OCI-LY1 (cell line): Measurements from ENCODE around the gene ST6GAL1.
"Not testable (repeated sequence)": the region's sequence is repeated elsewhere in the genome, so short reads cannot be mapped to it uniquely, and the experiment has no call there.

ENCODE experiments used
- H2AFZ ChIP-seq: fragments of 200-600 bp; sonication (generic), shearing (Covaris generic); 2 replicates; pipeline ENCODE4 v1.6.0; 2014; ENCODE audit warnings: antibody characterized with exemption, mild to moderate bottlenecking, low read length
- H3F3A ChIP-seq: fragments of 200-600 bp; sonication (generic), shearing (Covaris generic); 2 replicates; pipeline ENCODE4 v1.6.0; 2014; ENCODE audit warnings: mild to moderate bottlenecking, antibody characterized with exemption, low read length, moderate library complexity; ENCODE audit not compliant: insufficient read depth
- H3K27ac ChIP-seq: fragments of 200-600 bp; sonication (generic); 2 replicates; pipeline ENCODE4 v1.5.1; 2014; ENCODE audit warnings: low read length, mixed run types, mild to moderate bottlenecking, low read depth; ENCODE audit not compliant: poor library complexity, severe bottlenecking
- H3K27me3 ChIP-seq: fragments of 200-600 bp; sonication (generic); 2 replicates; pipeline ENCODE4 v1.6.0; 2014; ENCODE audit warnings: antibody characterized with exemption, mild to moderate bottlenecking, low read length, moderate library complexity; ENCODE audit not compliant: insufficient read depth
- H3K36me3 ChIP-seq: fragments of 200-600 bp; sonication (generic); 2 replicates; pipeline ENCODE4 v1.6.1; 2014; ENCODE audit warnings: mild to moderate bottlenecking, antibody characterized with exemption, low read length, moderate library complexity, mixed read lengths; ENCODE audit not compliant: insufficient read depth
- H3K4me1 ChIP-seq: fragments of 200-600 bp; sonication (generic); 2 replicates; pipeline ENCODE4 v1.5.1; 2014; ENCODE audit warnings: mild to moderate bottlenecking, low read length, moderate library complexity; ENCODE audit not compliant: insufficient read depth, severe bottlenecking
- H3K4me2 ChIP-seq: fragments of 200-600 bp; sonication (generic), shearing (Covaris generic); 2 replicates; pipeline ENCODE4 v1.6.1; 2014; ENCODE audit warnings: low read length
- H3K4me3 ChIP-seq: fragments of 200-600 bp; sonication (generic); 2 replicates; pipeline ENCODE4 v1.5.1; 2014; ENCODE audit warnings: low read length, low read depth, mild to moderate bottlenecking, mixed read lengths; ENCODE audit not compliant: poor library complexity, severe bottlenecking
- H3K79me2 ChIP-seq: fragments of 200-600 bp; shearing (Covaris generic); 2 replicates; pipeline ENCODE4 v1.6.1; 2016; ENCODE audit warnings: mixed run types, low read length, mixed read lengths; ENCODE audit not compliant: insufficient read depth
- H3K9ac ChIP-seq: fragments of 200-600 bp; sonication (generic), shearing (Covaris generic); 2 replicates; pipeline ENCODE4 v1.6.1; 2014; ENCODE audit warnings: mild to moderate bottlenecking, low read length, mixed read lengths
- H3K9me2 ChIP-seq: fragments of 200-600 bp; sonication (generic), shearing (Covaris generic); 2 replicates; pipeline ENCODE4 v1.6.1; 2014; ENCODE audit warnings: low read depth, mild to moderate bottlenecking, low read length, mixed read lengths
- H3K9me3 ChIP-seq: fragments of 200-600 bp; shearing (Covaris generic); 2 replicates; pipeline ENCODE4 v1.6.1; 2014; ENCODE audit warnings: low read length, mixed read lengths
- H4K20me1 ChIP-seq: fragments of 200-600 bp; sonication (generic), shearing (Covaris generic); 2 replicates; pipeline ENCODE4 v1.6.0; 2016; ENCODE audit warnings: mild to moderate bottlenecking, low read length; ENCODE audit not compliant: insufficient read depth
- EZH2 ChIP-seq: fragments of 200-600 bp; sonication (generic), shearing (Covaris generic); IDR thresholded peaks from 2 replicates; pipeline ENCODE4 v1.8.0; 2017; ENCODE audit warnings: borderline replicate concordance, mixed run types, mild to moderate bottlenecking, antibody characterized with exemption, low read length, moderate library complexity, mixed read lengths
- TF ChIP-seq, protein P1 (sequence below): fragments of 200-600 bp; sonication (generic), shearing (Covaris generic); IDR thresholded peaks from 2 replicates; pipeline ENCODE4 v1.5.1; 2017; ENCODE audit warnings: mild to moderate bottlenecking, antibody characterized with exemption, low read length, moderate library complexity, mixed read lengths

The ST6GAL1 gene

DNA sequence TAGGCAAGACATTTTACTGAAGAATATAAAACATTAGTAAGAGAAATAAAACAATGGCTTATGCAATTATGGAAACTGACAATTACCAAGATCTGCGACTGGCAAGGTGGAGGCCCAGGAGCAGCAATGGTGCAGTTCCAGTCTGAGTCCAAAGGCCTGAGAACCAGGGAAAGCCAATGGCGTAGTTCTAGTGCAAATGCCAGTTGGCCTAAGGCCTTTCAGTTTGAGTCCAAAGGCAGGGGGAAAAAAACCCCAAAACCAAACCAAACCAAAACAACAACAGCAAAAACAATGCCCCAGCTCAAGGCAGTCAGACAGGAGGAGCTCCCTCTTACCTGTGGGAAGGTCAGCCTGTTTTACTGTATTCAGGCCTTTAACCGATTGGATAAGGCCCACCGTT lies 72.6 kb downstream of the ST6GAL1 start:
- TF ChIP-seq EZH2 = no peak
- TF ChIP-seq, protein P1, sequence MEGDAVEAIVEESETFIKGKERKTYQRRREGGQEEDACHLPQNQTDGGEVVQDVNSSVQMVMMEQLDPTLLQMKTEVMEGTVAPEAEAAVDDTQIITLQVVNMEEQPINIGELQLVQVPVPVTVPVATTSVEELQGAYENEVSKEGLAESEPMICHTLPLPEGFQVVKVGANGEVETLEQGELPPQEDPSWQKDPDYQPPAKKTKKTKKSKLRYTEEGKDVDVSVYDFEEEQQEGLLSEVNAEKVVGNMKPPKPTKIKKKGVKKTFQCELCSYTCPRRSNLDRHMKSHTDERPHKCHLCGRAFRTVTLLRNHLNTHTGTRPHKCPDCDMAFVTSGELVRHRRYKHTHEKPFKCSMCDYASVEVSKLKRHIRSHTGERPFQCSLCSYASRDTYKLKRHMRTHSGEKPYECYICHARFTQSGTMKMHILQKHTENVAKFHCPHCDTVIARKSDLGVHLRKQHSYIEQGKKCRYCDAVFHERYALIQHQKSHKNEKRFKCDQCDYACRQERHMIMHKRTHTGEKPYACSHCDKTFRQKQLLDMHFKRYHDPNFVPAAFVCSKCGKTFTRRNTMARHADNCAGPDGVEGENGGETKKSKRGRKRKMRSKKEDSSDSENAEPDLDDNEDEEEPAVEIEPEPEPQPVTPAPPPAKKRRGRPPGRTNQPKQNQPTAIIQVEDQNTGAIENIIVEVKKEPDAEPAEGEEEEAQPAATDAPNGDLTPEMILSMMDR = no peak
- H3K36me3 ChIP-seq = peaks cover 62% of the 10 kb centered on the region

DNA sequence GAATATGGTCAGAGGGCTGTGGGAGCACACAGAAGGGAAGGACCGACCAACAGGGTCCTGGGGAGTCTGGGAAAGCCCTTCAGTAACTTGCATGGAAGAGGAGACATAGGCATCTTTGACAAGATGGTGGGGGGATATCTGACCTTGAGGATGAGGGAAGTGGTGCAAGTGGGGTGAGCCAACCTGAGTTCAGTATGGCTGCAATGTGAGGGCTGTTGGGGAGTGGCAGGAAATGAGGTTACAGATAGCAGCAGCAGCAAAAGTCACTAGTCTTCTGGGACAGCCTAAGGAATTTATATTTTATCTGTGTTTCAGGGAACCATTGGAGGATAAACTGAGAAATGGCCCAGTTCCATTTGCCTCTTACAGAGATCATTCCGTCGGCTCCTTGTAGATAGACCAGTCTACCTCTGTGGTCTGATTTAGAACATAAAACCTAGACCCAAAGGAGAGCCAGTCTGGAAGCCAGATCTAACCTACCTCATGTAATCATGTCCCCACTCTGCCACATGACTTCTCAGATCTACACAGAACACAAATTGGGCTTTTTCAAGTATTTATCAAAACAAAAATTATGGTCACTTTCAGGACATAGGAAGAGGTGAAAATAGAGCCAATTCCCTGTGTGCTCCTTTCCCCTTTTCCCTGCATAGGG lies 75.6 kb downstream of the ST6GAL1 start:
- Histone ChIP-seq H3K9ac (no peak overlapping the region), H3F3A (peaks cover 13% of the 10 kb centered on the region; the same call in 1 of the 2 replicates), H3K9me2 (no peaks in the 10 kb centered on the region), H3K36me3 (peaks cover 69% of the 10 kb centered on the region), H3K27me3 (no peaks in the 10 kb centered on the region), H2AFZ (no peak overlapping the region), H3K4me2 (no peak overlapping the region), H3K4me3 (no peak overlapping the region), H4K20me1 (no peaks in the 10 kb centered on the region), H3K27ac (peak overlapping the region; percentile 63), H3K9me3 (no peaks in the 10 kb centered on the region), H3K79me2 (peaks cover 17% of the 10 kb centered on the region; the same call in 1 of the 2 replicates), H3K4me1 (peaks cover 61% of the 10 kb centered on the region)
- no peak for TF ChIP-seq EZH2
- TF ChIP-seq, protein P1 = no peak

More for the DNA sequence above, 72.6 kb downstream of the ST6GAL1 start:
- Histone ChIP-seq H2AFZ (no peak overlapping the region), H4K20me1 (no peaks in the 10 kb centered on the region), H3K9me3 (no peaks in the 10 kb centered on the region), H3K4me1 (peaks cover 64% of the 10 kb centered on the region), H3K4me3 (no peak overlapping the region), H3K4me2 (no peak overlapping the region), H3K9ac (no peak overlapping the region), H3K27me3 (no peaks in the 10 kb centered on the region), H3K79me2 (peaks cover 20% of the 10 kb centered on the region), H3F3A (peaks cover 8% of the 10 kb centered on the region; the same call in 1 of the 2 replicates), H3K27ac (peak overlapping the region; percentile 98), H3K9me2 (no peaks in the 10 kb centered on the region)

DNA sequence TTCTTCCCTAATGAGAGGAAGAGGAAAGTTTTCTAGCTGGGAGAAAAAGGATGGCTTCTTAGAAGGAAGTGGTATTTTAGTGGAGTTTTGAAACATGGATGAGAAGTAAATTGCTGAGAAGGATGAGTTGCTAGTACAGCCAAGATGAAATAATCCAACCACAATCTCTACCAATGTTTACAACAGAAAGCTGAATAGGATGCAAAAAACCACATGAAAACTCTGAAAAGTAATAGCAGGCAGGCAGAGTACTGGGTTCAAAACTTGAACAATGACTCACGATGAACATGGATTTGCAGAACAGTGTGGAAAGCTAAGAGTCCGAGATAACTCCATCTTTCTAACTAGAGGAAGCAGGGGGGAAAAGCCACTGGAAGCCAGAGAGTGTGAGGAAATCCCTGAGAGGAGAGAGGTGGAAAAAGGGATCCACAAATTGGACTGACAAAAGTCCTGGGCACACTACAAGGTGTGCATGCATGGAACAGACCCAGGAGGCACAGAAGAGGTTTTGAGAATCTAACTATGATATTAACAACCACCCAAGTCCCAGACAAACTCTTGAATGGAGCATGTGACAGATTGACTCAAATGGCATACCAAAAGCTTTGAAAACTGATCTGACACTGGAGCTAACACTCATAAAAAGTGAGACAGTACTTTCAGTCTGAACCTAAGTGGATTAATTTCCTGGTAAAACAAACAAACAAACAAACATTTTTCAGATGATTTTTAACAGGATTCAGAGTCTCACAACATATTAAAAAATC lies 76.7 kb downstream of the ST6GAL1 start:
- H3K9me3 ChIP-seq = no peaks in the 10 kb centered on the region
- no peak overlapping the region for H3K4me2 ChIP-seq
- H2AFZ ChIP-seq = no peak overlapping the region
- H3K36me3 ChIP-seq = peaks cover 61% of the 10 kb centered on the region
- H3F3A ChIP-seq = peaks cover 13% of the 10 kb centered on the region; the same call in 1 of the 2 replicates
- H3K27me3 ChIP-seq = no peaks in the 10 kb centered on the region
- H3K9ac ChIP-seq = no peak overlapping the region
- peak overlapping the region; percentile 63 for H3K27ac ChIP-seq
- H3K79me2 ChIP-seq = peaks cover 10% of the 10 kb centered on the region; the same call in 1 of the 2 replicates
- TF ChIP-seq, protein P1 = no peak
- no peak for TF ChIP-seq EZH2
- H3K9me2 ChIP-seq = no peaks in the 10 kb centered on the region
- H3K4me1 ChIP-seq = peaks cover 65% of the 10 kb centered on the region
- no peak overlapping the region for H3K4me3 ChIP-seq
- no peaks in the 10 kb centered on the region for H4K20me1 ChIP-seq

DNA sequence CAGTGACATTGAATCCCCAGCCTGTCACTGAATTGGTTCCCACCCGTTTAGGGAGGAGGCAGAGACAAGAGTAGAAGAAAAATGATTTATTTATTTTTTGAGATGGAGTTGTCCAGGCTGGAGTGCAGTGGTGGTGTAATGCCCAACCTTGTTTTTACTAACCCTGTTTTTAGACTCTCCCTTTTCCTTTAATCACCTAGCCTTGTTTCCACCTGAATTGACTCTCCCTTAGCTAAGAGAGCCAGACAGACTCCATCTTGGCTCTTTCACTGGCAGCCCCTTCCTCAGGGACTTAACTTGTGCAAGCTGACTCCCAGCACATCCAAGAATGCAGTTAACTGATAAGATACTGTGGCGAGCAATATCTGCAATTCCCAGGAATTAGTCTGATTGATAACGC lies 80.1 kb downstream of the ST6GAL1 start:
- H3K27me3 ChIP-seq, H2AFZ ChIP-seq, H3K9ac ChIP-seq, H3K4me3 ChIP-seq, H3K9me2 ChIP-seq, H3K9me3 ChIP-seq, H3K79me2 ChIP-seq, H4K20me1 ChIP-seq: not testable (repeated sequence)
- peaks cover 18% of the 10 kb centered on the region for H3F3A ChIP-seq
- peaks cover 94% of the 10 kb centered on the region for H3K4me1 ChIP-seq
- peaks cover 41% of the 10 kb centered on the region for H3K36me3 ChIP-seq
- H3K27ac ChIP-seq = peak overlapping the region; percentile 96
- peak overlapping the region; percentile 2; the same call in 1 of the 2 replicates for H3K4me2 ChIP-seq
